ENCODE data around the gene ADNP. TPM values are rescaled to one million over a fixed set of nuclear protein-coding genes. Genes with fewer than 3 reads are reported as not detected.
"Not testable (repeated sequence)": the region's sequence is repeated elsewhere in the genome, so short reads cannot be mapped to it uniquely, and the experiment has no call there.

ADNP gene
- total RNA-seq, 1 donor from 2014 or later = 22.5 TPM

DNA sequence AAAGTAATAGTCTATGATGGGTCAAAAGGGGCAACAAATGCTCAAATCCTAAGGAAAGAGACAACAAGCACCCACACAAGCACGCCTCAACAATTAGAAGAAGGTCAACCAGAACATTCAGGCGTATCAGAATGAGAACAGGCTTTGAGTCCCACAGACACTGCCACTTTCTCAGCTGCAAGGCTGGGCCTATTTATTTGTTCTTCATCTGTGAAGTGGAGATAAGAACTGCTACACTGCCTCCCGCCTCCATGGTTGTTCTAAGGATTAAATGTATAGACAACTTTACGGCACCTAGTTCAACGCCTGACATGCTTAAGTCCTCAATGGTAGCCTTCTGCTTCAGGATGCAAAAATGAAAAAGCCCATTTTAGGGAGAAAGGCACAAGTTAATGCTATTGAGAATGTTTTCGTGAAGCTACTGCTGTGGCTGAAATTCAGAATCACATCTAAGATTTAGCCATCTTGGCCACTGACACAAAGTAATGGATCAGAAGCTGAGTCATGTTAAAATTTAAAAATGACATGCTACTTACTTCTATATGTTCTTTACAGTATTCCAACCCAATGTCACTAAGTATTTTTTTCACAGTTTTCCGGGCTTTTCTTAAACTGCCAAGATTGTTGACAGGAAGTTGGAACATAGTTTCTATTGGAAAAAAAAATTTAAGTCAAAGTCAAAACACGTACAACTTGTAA, 27.7 kb downstream of the ADNP start:
- DNase-seq (ENCODE audit: low read depth) = no peak

DNA sequence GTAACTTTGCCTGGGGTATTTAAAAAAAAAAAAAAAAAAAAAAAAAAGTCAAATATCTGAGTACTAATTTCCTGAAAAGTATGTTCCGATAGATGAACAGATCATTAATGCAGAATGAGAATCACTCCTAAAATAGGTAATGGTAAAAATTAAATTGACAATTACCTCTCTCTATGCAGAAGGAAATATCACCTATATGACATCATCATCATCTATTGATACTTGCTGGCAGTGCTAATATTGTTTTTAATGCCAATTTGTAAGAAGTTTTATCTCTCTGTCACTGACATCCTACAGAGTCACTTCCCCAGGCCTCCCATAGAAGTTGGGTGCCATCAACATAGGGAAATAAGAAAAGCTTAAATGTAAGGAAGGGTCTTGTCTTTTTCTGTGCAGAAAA, 29.9 kb downstream of the ADNP start:
- no peak for DNase-seq (ENCODE audit: low read depth)

DNA sequence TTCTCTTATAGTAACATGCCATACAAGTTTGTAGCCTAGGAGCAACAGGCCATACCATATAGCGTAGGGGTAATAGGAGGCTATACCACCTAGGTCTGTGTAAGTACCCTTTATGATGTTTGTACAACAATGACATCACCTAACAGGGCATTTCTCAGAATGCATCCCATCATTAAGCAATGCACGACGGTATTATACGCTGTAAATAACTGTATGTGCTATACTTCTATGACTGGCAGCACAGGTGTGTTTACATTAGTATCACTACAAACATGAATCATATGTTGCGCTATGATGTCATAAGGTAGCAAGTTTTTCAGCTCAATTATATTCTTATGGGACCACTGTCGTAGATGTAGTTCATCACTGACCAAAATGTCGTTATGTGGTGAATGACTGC, 31.0 kb downstream of the ADNP start:
- DNase-seq (ENCODE audit: low read depth) = no peak

DNA sequence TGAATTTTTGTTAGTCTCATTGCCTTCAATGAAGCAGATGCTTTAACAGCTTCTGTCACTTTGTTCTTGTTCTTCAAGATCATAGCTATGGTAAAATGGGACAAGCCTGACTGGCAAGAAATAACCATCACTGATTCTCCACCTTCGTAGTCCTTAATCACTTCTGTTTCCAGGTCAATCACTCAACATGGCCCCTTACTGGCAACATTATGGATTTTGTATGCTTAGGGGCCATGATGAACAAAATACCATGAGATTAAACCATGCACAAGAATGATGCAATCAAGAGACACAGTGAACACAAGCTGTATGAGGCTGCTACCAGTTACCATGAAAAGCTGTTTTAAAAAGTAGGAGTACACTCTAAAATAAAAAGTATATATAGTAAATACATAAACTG, 32.8 kb downstream of the ADNP start:
- no peak for DNase-seq (ENCODE audit: low read depth)

DNA sequence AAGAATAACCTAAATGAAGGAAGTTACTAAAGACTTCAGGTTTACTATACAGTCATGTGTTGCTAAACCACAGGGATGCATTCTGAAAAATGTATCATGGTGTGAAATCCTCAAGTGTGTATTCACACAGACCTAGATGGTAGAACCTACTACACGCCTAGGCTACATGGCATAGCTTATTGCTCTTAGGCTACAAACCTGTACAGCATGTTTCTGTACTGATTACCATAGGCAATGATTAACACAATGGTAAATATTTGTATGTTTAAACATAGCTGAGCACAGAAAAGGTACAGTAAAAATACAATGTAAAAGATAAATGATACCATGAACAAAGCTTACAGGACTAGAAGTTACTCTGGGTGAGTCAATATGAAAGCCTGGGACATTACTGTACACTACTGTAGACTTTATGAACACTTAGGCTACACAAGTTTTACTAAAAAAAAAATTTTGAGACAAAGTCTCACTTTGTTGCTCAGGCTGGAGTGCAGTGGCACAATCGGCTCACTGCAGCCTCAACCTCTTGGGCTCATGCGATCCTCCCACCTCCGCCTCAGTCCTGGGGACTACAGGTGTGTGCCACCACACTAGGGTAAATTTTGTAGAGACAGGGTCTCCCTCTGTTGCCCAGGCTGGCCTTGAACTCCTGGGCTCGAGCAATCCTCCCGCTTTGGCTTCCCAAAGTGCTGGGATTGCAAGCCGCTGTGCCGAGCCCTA, 36.0 kb downstream of the ADNP start:
- DNase-seq (ENCODE audit: low read depth) = no peak

DNA sequence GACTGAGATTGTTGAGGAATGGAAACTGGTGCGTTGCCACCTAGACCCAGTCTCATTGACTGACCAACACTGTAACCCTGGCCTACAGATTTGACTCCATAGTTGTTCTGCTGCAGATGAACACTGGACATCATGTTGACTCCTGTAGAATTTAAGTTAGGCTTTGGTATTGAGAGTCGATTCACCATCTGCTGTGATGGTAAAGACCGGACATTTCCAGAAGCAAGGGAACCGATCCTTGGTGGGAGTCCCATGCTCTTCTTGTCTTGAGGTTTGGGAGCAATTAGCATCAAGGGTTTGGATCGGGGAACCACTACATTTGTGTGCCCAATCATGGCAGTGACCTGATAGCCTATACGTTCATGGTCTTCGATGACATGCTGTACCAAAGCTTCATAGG, 37.6 kb downstream of the ADNP start:
- no peak for DNase-seq (ENCODE audit: low read depth)

DNA sequence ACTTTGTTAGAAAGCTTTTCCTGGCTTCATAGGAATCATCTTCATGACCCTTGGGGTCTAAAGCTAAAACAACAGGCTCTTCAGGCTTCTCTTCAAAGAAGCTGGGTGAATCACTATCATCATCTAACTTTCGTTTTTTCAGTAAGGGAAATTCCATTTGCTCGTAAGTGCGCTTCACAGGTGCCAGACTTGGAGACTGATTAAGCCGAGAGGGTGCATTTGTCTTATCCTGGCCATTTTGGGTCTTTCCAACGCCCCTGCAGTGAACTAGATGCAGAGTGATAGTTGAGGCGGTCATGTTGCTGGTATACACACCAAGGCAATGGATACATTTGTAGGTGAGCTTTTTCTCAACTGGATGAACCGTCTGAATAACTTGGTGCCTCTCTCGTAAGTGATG, 38.8 kb downstream of the ADNP start:
- DNase-seq (ENCODE audit: low read depth) = no peak

DNA sequence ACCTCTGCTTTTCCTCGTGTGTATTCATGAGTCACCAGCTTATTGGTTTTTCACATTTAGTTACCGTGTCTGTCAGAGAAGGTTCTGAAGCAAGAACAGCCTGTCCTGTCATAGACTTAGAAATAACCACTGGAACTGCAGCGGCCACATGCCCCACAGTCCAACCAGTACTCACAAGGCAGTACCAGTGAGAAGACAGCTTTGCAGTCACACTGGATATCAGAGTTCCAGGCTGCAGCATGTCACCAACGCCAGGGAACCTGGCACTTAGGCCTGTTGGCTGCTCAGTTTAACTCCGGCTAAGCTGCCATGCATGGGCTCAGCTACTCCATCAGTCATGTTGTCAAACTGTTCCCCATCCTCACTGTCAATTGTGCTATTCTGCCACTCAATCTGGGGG, 40.1 kb downstream of the ADNP start:
- no peak for DNase-seq (ENCODE audit: low read depth)

DNA sequence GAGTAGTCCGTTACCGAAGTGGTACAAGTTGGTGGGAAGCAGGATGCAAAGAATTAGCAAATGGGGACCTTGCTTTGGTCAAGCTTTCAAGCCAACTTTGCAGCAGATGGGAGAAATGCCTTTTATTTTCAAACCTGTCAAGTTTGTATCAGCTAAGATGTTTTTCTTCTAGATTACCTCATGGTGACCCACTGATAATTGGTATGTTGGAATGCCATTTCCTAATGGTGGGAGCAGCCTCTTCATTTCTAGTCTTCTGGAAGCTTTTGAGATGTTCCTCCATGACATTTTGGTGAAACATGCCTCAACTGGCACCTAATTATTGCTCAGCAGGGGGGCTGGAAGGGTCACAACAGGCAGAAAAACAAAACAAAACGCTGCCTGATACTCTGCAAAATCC, 43.7 kb downstream of the ADNP start:
- DNase-seq (ENCODE audit: low read depth) = no peak

DNA sequence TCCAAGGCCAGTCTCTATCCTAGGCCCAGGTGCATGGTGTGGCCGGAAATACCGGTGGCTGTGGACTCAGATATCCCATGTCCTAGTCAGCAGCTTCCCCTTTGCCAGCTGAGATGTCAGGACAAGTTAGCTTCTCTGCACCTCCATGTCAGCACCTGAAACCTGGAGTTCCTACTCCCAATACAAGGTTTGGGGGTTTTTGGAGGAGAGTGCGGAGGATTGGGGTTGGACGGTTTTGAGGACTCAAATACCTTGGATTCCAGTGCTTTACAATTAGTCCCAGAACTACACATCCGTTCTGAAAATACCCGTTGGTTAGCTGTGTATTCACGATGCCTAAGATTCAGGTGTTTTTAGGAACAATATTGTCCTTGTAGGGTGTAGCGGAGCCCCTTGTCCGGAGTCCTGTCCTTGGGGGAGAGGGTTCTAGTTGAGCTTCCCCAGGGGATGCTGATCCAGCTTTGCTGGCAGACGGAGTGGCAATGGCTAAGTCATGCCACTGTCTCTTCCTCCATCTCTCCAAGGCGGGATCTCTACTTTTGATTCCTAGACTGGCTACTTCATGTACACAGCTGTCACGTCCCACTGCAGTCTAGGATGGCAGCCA, 45.0 kb downstream of the ADNP start:
- no peak for DNase-seq (ENCODE audit: low read depth)

DNA sequence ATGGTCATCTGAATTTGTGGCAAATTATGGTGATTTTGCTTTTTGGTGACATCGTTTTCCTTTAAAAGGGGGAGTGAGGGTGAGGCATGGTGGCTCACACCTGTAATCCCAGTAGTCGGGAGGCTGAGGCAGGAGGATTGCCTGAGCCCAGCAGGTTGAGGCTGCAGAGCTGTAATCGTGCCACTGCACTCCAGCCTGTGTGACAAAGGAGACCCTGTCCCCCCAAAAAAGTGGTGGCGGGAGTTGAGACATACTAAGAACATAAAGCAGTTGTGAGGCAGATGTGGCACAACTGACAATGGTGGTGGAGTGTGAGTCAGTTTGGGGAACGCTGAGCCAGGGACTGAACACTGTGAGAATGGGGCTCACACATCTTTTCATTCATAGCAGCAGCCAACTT, 45.5 kb downstream of the ADNP start:
- no peak for DNase-seq (ENCODE audit: low read depth)

DNA sequence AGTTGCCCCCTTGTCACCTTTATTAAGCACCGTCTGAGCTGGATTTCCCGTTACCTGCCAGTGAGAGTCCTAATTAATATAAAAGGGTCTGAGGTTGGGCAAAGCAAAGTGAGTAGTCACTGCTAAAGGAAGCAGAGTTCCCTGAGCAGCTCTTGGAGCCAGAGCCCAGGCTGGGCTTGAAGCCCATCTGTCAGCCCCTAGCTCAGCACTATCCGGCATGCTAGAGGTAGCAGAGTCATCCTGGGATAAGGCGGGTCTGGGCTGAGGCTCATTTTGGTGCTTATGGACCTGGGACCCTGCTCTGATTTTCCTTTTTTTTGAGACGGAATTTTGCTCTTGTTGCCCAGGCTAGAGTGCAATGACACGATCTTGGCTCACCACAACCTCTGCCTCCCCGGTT, 46.2 kb downstream of the ADNP start:
- no peak for DNase-seq (ENCODE audit: low read depth)

DNA sequence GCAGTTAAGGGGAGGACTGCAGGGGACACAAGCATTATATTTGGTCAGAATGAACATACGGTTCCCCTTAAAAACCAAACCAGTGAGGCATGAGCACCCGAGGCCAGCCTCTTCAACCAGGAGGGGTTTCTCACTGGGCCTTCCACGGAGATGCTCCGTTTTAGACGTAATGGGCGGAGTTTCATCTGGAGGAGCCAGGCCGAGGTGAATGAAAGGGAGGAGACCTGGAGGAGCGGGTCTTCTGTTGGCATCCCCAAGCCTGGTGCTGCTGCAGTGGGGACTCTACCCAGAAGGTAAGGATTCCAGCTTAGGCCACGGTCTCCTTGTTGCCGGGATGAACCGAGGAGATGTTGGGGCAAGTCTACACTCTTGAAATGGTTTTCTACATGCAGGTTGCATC, 47.4 kb downstream of the ADNP start:
- no peak for DNase-seq (ENCODE audit: low read depth)

DNA sequence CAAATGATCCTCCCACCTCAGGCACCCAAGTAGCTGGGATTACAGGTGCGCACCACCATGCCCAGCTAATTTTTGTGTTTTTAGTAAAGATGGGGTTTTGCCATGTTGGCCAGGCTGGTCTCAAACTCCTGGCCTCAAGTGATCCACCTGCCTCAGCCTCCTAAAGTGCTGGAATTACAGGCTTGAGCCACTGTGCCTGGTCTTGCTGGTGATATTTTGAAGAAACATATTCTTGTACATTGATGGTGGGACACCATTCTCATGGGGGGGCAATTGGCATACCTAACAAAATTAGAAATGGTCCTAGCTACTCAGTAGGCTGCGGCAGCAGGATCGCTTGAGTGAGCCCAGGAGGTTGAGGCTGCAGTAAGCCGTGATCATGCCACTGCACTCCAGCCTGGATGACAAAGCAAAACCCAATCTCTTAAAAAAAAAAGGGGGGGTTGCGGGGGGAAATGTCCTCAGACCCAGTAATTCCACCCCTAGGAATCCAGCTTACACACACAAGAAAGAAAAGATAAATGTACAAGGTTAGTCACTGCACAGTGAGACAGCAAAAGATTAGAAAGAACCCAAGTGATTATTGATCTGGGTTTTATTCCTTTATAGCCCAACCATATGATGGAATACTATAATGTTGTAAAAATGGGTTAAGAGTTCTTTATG, 49.3 kb downstream of the ADNP start:
- DNase-seq (ENCODE audit: low read depth) = not testable (repeated sequence)

DNA sequence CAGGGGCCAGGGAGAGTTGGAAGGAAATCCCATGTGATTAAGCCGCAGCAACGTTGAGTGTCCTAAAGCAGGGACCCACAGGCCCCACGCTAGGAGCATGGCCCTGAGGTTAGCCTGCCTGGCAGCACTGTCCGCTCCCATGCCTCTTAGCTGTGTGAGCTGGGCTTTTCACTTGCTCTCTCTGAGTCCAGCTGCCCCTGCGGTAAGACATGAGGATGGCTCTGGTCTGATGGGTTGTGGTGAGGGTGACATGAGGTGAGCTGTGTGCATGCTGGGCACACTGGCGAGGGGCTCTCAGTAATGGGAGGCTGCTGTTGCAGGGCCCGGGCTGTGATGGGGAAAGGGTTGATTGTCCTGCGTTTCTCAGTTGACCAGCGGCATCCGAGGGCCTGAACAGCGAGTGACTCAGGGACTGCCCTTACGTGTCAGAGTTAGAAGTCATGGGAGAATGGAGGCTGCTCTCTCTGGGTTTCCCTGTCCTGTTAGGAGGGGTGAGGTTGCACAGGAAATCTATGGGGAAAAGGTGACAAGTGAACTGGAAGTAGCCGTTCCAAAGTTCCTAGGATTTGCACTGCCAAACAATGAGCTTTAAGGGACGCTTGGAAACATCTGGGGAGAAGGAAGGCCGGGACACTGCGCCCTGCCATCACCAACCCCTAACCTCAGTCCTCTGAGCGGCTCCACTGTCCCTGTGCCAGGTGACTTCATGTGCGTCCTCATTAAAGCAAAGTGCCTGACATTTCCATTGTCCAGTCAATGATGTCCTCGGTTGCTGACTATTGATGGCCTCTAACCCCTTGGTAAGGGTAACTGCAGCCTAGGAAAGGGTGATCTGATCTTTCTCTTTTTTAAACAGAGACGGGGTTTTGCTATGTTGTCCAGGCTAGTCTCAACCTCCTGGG, 51.3 kb downstream of the ADNP start:
- DNase-seq (ENCODE audit: low read depth) = no peak

DNA sequence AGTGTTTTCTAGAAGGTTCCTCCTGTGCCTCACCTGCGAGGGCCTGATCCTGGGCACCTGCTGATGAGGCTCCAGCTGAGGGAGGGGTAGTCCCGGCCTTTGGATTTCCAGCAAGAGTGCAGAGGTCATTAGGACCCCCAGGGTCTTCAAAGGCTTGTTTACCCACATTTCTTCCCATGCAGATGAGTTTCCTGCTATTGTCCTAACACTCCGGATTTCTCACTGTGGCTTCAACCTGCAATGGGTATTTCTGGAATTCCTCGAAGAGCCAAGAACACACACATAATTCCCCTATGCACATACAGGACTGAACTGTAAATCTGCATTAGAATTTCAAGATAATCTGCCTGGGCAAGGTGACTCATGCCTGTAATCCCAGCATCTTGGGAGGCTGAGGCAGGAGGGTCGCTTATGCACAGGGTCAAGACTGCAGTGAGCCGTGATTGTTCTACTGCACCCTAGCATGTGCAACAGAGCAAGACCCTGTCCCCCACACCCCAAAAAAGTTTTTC, 53.9 kb downstream of the ADNP start:
- DNase-seq (ENCODE audit: low read depth) = no peak

DNA sequence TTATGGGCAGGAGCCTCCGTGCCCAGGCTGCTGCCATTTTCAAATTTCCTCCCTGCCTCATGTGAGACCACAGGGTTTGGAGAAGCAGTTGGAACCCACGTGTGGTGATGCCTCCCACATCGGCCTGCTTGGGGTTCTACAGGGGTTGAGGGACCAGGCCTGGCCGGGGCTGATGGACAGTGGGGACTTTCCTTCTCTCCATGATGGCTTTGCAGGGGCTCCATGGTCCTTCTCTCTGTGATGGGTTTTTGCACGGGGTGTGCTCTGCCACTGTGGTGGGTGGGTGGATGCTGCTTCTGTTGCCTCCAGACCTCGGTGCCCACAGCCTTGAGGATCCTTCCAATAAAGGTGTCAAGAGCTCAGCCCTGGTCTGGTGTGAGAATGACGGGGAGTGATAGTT, 54.4 kb downstream of the ADNP start:
- no peak for DNase-seq (ENCODE audit: low read depth)

DNA sequence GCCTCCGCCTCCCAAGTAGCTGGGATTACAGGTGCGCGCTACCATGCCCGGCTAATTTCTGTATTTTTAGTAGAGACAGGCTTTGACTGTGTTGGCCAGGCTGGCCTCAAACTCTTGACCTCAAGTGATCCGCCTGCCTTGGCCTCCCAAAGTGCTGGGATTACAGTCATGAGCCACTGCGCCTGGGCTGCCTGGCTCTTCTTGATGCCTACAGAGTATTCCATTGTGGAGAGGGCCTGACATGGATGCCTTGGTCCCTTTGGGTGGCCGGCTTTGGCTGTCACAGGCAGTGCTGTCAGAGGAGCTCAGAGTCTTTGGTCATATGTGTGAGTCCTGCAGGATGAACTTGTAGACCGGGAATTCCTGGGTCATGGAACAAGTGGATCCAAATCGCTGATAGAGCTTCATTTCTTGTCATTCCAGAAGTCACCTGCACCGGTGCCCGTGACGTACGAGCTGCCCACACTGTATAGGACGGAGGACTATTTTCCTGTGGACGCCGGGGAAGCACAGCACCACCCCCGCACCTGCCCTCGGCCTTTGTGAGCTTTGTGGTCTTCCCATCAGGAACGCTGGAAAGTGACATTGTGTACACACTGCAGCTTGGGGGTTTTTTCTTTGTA, 55.1 kb downstream of the ADNP start:
- no peak for DNase-seq (ENCODE audit: low read depth)

DNA sequence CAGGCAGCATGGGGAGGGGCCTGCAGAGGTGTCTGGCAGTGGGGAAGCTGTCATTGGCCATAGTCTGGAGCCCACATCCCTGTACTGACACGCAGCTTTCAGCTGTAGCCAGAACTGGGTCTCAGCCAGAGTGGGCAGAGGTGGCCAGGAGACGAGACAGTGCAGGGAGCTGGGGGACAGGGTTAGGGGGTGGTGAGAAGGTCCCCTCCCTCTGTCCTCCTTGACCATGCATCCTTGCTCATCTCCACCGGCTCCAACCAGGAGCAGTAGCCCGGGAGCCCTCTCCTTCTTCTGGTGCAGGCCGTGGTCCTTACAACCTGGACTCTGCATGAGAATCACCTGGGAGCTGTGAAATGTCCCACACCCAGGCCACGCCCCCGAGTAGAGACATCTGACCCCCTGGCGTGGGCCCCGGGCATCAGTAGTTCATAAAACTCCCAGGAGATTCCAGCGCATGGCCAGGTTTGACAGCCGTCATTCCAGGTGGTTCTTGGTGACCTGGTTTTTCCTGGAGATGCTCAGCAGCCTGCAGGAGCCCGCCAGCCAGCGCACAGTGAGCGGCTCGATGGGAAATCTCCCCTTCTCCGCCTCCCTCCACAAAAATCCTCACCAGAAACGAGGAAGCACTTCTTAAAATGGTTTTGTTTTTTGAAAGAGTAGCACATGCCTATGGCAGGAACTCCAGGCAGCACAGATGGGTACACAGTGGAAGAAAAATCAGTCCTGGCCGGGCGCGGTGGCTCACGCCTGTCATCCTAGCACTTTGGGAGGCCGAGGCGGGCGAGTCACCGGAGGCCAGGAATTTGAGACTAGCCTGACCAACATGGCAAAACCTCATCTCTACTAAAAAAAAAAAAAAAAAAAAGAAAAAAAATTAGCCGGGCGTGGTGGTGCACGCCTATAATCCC, 56.2 kb downstream of the ADNP start:
- no peak for DNase-seq (ENCODE audit: low read depth)
